Ramos (cell line): ENCODE measurements around the gene AXIN1.
"Not testable (repeated sequence)": the region's sequence is repeated elsewhere in the genome, so short reads cannot be mapped to it uniquely, and the experiment has no call there.

ENCODE experiments used
- in situ Hi-C: fragments of 300-500 bp; cut with MboI; formaldehyde crosslinking; loops from one replicate; pipeline ENCODE4 v1.14.3; 2022; ENCODE audit warnings: low sequenced_read_pairs; ENCODE audit not compliant: unreplicated experiment

AXIN1 gene

GRCh38 chr16:272633-273546 is 79.6 kb downstream of the AXIN1 start:
- in situ Hi-C loops, result no loop called here

DNA sequence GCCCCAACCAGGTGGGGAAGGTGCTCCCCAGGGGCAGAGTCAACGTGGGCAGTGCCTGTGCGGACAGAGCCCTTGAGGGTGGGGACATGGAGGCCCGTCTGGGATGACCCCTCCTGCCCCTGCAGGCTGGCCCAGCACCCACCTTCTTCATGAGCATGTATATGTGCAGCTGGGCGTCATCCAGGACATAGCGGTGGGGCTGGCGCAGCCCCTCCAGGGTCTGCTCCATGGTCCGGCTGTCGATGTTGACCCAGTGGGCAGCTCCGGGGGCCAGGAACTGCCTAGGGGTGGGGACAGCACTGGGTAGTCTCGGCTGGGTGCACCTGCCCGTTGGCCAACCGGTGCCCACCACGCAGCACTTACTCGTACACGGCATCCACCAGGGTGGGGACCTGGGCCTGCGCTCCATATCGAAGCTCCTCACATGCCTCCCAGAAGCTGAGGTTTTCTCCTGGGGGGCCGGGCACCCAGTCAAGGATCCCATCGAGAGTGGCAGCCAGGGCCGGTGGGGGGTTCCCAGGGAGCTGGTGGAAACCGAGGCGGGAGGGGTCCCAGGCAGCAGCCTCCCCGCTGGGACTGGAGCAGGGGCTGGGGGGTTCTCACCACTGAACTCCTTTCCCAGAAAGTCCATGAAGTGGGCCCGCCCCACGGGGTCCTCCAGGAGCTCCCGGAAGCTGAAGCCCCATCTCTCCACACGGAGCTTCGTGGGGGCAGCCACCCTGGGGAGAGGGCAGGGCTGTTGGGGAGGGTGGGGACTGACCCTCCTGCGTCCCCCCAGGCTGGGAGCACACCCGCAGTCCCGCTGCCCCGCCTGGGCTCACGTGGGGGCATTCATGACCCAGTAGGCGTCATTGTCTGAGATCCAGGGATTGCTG is 81.9 kb downstream of the AXIN1 start:
- in situ Hi-C loops, result no loop called here

- in situ Hi-C loops, result no loop called here
These were observed 83.3 kb downstream of the AXIN1 start for GRCh38 chr16:269061-269796.

DNA sequence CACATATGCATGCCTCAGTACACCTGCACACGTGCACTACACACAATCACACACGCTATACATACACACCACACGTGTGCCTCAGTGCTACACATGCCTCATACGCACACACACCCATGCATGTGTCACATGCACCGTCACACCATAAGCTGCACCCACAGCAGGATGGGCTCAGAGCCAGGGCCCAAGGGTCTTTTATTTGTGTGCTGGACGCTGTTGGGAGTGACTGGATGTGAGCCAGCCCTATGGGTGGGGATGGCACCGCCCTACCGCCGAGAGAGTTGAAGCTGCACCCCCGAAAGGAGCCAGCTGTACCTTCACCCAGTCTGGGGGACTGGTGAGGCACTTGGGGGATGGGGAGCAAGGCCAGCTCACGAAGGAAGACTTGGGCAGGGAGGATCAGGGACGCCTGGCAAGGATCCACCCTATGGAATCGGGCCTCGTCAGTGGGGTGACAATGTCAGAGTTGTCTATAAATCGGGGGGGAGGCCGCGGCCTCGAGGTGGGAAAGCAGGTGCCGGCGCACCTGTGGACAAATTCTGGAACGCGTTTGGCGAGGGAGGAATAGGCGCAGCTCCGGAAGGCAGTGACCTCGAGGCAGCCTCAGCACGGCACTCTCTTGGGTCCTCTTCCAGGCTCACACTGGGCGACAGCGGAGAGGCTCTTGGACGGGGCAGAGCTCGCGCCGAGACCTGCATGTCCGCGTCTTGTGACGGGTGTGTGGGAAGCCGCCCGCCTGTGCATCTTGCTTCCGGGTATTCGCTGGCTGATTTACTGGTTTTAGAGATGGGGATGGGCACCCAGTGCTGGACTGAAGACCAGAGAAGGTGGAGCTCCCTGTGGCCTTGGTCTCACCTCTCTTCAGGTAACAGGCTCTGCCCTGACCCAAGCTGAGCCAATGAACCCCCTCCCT is 84.1 kb downstream of the AXIN1 start:
- in situ Hi-C loops, result no loop called here

GRCh38 chr16:267562-267961 is 85.0 kb downstream of the AXIN1 start:
- in situ Hi-C loops, result not testable (repeated sequence)

GRCh38 chr16:266258-267164 is 86.0 kb downstream of the AXIN1 start:
- in situ Hi-C loops, result no loop called here

DNA sequence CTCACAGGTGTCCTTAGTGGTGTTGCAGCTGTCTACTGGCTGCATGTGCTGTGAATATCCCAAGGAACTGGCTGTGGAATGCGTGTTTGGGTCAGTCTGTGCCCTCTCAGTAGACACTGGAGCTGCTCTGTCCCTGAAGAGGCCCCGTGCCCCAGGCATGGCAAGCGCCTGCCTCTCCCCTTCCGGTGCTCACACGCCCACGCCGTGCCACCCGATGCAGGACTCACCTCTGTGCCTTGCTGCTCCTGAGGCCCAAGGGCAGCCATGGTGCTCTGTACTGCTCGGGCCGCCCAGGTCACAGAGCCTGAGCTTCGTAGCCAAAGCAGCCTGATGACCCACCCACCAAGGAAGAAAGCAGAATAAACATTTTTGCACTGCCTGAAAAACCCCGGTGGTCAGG is 86.8 kb downstream of the AXIN1 start:
- in situ Hi-C loops, result no loop called here

DNA sequence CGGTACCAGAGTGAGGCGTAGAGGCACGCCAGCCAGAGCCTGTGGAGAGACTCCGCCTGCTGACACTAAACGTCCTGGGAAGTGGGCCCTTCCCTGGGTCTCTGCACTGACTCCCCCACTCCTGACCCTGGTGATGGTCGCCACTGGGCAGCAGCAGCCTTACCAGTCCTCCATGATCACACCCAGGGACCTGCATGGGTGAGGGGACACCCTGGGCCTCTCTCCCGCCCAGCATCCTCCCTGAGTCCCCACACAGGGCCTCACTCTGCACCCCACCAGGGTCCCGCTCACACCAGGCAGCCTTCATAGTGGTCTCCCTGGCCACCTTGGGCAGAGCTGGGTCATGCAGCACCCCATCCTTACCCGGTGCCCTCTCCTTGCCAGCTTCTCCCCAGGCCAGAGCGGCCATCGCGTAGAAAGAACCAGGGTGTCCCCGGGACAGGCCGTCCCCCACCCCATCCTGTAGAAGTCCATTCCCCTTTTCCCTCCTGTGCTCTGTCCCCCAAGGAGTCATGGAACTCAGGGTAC is 87.5 kb downstream of the AXIN1 start:
- in situ Hi-C loops, result no loop called here

GRCh38 chr16:264440-264951 is 88.0 kb downstream of the AXIN1 start:
- in situ Hi-C loops, result no loop called here

DNA sequence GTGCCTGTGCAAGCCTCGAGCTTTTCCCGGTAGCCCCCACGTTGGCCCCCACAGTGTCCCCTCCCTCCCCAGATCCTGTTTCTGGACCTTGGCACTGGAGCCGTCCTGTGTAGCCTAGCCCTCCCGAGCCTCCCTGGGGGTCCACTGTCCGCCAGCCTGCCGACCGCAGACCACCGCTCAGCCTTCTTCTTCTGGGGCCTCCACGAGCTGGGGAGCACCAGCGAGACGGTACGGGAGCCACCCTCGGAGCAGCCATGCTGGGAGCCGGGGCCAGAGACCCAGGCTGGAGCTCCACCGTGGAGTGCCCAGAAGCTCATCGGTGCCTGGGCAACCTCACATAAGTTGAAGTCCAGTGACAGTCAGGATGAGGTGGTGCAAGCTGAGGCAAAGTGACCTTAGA is 88.6 kb downstream of the AXIN1 start:
- in situ Hi-C loops, result no loop called here

GRCh38 chr16:263182-263774 is 89.2 kb downstream of the AXIN1 start:
- in situ Hi-C loops, result no loop called here

DNA sequence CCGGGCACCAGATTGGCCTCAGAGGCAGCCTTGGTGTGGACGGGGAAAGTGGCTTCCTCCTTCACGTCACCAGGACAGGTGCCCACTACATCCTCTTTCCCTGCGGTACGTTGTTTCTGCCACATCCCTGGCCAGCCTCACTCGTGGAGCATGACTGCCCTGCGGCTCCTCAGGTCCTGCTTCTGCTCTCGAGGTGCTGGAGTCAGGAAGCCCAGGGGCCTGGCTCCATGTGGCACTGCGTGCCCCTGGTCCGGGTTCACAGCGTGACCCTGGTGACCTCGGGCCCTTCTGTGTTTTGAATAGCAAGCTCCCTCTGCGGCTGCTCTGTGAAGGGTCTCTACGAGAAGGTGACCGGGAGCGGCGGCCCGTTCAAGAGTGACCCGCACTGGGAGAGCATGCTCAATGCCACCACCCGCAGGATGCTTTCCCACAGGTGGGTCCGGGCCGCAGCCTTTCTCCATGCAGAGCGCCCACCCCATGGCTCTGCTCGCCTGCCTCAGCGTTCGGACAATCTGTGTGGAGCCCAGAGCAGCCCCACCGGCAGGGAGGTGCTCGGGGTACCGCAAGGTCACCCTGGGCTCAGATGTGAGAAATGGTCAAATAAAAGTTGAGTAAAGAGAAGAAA is 90.3 kb downstream of the AXIN1 start:
- in situ Hi-C loops, result no loop called here

DNA sequence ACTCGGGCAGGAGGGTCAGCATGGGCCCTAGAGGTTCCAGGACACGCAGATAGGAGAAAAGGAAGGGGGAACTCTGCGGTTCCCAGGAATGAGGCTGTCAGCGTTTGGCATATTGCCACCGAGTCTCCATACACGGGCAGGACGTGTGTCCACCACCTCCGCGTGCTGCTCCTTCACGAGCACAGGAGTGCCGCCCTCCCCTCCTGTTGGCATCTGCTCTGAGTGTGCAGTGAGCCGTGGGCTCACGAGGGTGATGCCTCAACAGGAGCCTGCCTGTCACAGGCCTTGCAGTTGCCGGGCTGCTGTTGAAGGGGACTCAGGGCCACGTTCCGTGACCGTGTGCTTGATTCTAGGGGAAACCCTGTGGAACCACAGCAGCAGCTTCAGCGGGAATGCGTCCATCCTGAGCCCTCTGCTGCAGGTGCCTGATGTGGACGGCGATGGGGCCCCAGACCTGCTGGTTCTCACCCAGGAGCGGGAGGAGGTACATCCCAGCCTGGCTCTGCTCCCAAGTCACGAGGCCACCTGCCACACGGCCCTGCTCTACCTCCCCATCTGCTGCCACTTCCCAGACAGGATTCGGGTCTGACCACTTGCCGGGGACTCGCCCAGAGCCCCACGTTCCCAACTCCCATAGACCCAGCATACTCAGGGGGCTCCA is 91.4 kb downstream of the AXIN1 start:
- in situ Hi-C loops, result no loop called here

- in situ Hi-C loops, result no loop called here
These were observed 92.2 kb downstream of the AXIN1 start for GRCh38 chr16:260326-260725.

GRCh38 chr16:259814-260253 is 92.7 kb downstream of the AXIN1 start:
- in situ Hi-C loops, result no loop called here

- in situ Hi-C loops, result no loop called here
These were observed 93.3 kb downstream of the AXIN1 start for GRCh38 chr16:259226-259625.

DNA sequence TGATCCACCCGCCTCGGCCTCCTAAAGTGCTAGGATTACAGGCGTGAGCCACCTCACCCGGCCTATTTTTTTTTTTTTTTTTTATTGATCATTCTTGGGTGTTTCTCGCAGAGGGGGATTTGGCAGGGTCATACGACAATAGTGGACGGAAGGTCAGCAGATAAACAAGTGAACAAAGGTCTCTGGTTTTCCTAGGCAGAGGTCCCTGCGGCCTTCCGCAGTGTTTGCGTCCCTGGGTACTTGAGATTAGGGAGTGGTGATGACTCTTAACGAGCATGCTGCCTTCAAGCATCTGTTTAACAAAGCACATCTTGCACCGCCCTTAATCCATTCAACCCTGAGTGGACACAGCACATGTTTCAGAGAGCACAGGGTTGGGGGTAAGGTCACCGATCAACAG is 94.4 kb downstream of the AXIN1 start:
- in situ Hi-C loops, result not testable (repeated sequence)
